CD4-positive, alpha-beta T cell treated with Interleukin-4 for 1 hour (primary cell): ENCODE data around the gene KCNG2.
A peak's percentile ranks its signal among the peaks of the same experiment; 100 is the strongest.

Experiments
- DNase-seq, 2 donors: peaks; one replicate each; pipeline ENCODE4 v3.0.0-alpha.2; 2020 to 2022

The KCNG2 gene

GRCh38 chr18:79769698-79770500, 27.8 kb upstream of the KCNG2 start:
- DNase-seq: no peak

- no peak for DNase-seq
Measured at GRCh38 chr18:79770501-79770815, 27.3 kb upstream of the KCNG2 start.

DNA sequence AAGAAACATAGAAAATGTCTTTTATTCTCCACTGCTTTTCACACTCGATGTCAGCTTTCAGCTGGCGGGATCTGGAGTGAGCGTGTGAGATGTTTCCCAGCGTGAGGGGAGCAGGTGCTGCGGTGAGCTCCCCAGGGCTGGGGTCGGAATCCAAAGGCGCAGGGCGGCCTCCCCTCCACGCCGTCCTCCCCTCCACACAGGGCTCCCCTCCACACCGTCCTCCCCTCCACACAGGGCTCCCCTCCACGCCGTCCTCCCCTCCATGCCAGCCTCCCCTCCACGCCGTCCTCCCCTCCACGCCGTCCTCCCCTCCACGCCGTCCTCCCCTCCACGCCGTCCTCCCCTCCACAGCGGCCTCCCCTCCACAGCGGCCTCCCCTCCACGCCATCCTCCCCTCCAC, 26.9 kb upstream of the KCNG2 start:
- DNase-seq: no peak

DNA sequence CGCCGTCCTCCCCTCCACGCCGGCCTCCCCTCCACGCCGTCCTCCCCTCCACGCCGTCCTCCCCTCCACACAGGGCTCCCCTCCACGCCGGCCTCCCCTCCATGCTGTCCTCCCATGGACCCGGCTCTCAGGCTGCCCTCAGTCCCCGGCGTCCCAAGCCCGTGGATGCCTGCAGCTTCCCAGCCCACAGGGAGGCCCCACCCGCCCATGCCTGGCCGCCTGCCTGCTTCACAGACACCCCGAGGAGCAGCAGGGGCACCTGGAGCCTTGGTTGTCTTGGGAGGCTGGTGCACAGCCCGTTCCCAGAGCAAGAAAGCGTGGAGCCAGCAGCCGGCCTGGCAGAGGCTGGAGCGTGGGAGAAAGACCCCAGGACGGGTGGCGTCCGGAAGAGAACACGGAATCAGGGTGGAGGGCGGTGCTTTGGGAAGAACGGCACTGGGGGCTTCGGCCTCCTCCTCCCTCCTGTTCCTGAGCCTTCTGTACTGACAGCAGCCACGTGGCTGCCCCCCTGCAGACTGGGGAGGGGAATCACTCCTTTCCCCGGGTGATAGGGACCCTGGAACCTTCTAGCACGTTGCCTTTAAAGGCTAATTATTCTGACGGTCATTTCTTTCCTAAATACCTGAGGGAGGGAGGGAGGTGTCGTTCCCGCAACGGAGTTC, 26.2 kb upstream of the KCNG2 start:
- DNase-seq: no peak

- no peak for DNase-seq
Measured at GRCh38 chr18:79772108-79772864, 25.5 kb upstream of the KCNG2 start.

DNA sequence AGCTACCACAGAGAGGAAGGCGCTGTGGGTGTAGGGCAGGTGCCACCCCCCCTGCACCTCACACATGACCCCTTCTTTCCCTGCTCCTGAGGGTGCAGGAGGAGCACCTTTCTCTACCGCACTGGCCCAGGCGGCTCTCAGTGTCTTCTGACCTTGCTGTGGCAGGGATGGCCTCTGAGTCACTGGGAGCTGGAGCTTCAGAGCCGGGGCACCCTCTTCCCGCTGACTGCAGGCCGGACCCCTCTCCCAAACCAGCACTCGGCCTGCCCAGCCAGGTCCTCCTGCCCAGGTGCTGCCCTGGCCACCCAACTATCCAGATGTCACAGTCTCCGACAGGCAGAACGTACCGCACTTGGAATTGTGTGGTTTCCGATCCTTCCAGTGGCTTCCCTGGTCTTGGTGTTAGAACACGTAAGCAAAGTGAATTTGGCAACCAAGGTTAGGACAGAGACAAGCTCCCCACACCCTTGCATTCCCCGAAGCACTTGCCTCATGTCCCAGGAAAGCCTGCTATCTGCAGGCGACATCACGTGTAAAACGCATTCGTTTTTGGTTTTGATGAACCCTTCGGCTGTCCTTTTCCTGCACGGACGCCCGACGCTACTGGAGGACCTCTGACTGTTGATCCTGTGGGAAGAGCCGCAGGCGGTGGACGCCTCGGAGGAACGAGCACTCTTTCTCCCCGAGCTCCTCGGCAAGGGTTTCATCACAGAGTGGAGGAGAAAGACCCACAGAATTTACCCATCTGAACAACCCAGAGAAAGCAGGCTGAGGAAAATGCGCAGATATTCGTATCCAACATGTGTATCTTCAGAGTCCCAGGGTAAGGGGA, 24.7 kb upstream of the KCNG2 start:
- no peak for DNase-seq

DNA sequence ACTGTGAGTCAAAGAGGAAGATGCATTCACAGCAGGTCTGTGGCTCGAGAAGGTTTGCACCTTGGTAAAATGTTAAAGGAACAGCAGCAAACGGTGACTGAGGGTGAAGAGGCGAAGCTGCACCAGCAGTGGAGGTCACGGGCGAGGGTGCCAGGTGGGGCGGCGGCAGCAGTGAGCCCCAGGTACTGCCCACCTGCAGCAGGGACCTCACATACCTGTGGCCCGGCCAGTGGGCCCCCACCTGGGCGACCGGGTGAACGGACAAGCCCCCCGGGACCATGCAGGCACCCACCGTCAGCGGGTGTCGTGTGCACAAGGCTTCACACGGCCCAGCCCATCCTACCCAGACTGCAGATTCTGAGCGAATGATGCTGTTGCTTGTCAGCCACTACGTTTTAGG, 23.6 kb upstream of the KCNG2 start:
- DNase-seq: no peak

DNA sequence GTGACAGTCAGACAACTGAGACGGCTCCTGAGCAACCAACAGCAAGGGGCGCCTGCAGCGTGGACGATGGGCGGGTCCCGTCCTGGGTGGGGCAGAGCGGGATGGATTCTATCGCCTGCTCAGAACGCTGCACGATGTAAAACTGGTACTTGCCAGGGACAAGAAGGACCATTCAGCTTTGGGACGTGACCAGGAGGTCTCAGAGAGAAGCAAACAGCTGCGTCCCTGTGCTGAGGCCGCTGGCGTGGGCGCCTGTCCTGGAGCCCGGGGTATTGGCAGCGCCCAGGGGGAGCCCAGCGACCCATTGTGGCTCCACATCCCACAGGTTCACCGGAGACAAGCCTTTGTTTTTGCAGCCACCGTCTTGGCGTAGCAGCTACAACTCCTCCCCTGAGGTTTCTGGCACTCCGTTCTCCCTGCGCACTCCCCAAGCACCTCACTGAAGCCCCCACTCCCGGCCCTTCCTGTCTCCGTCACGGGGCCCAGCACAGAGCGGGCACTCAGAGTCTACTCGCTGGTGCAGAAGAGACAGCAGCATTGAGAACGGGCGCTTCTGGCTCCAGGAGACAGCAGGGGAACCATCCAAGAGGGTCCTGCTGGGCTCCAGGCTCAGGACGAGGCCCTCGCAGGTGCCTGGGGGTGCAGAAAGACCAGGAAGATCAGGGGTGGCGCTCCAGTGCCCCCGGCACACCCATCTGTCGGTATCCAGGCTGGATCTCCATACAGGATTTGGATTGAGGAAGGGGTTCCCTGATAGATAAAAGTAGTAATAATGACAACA, 22.1 kb upstream of the KCNG2 start:
- no peak for DNase-seq

DNA sequence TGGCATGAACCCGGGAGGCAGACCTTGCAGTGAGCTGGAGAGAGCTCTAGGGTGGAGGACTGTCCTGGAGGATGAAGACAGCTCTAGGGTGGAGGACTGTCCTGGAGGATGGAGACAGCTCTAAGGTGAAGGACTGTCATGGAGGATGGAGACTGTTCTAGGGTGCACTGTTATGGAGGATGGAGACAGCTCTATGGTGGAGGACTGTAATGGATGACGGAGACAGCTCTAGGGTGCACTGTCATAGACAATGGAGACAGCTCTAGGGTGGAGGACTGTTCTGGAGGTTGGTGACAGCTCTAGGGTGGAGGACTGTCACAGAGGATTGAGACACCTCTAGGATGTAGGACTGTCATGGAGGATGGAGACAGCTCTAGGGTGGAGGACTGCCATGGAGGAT, 21.1 kb upstream of the KCNG2 start:
- DNase-seq: no peak

- no peak for DNase-seq
Measured at GRCh38 chr18:79778291-79778791, 19.4 kb upstream of the KCNG2 start.

DNA sequence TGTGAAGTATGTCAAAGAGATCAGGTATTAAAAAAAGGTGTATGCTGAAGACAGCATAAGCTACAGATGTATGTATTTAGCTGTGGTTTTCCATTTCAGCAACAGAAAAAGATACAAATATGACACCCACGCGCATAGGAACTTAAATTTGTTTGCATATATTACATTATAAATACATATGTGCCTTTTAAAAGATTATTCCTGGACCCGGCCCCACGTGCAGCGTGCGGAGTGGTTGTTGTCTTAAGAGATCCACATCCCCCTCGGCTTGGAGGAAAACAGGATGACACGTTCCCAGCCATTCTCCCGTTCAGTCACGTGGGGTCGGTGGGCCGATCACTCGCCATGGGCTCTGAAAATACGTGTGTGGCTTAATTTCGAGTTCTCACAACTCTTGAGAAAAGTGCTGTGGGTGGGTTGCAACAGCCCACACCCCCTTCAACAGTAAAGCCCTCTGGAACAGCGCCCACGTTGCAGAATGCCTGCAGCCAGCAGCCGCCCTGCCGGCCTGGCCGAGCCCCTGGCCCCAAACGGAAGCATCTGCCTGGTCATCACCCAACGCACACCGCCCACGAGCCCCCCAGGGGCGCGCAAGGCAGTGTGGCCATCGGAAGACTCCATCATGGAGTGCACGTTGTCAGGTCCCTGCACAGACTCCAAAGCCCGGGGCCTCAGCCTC, 18.6 kb upstream of the KCNG2 start:
- no peak for DNase-seq

DNA sequence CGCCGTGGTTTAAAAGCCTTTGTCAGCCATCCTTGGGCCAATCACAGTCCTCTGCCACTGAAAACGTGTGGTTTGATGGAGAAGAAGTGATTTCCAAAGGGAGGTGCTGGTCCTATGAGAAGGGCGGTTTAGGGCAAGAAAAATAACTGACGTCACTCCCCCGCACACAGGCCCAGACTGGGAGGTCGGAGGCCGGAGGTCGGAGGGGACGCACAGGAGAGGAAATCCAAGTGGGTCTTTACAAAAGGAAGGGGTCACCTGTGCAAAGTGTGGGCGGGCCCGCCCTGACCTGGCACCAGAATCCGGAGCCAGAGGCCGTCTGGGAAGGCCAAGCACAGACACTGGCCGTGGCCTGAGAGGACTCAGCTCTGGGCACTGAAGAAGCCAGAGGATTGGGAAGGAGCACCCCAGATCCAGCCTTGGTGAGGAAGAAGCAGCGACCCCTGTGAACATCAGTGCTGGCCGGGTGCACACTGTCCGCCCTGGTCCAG, 18.0 kb upstream of the KCNG2 start:
- DNase-seq: no peak

- no peak for DNase-seq
Measured at GRCh38 chr18:79780547-79780946, 17.2 kb upstream of the KCNG2 start.

GRCh38 chr18:79781331-79781941, 16.3 kb upstream of the KCNG2 start:
- no peak for DNase-seq

GRCh38 chr18:79782566-79783308, 15.0 kb upstream of the KCNG2 start:
- DNase-seq: peak in 1 of 2 donors; percentile 7

DNA sequence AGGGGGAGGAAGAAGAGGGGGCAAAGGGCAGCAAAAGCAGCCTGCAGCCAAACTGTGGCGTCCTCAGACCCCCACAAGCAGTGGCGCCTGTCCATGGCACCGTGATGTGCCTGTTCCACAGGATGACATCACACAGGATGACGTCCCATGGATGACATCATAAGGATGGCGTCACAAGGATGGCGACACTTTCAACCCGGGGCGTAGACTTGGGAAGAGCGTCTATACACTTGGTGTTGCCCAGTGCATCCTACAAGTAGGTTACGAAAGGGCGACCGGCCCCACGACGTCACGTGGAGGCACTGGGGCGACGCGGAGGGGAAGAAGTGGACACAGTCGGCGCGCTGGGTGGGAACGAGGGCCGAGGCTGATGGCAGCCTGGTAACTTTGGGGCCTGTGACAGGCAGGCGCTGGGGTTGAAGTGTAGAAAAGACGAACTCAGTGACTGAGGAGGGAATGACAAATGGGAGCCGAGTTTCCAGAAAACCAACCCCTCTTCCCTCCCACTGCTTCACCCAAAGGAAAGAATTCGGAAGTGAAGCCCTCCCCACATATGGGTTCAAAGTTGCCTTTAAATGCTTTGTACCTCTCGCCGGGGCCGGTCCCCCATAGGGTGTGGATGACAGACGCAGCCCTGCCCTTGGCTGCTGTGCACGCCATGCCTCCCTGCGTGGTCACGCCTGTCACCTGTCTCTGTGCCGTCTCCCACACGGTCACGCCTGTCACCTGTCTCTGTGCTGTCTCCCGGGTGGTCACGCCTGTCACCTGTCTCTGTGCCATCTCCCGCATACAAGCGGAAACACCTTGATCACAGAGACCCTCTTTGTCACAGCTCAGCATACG, 13.4 kb upstream of the KCNG2 start:
- DNase-seq: no peak

GRCh38 chr18:79784965-79785770, 12.6 kb upstream of the KCNG2 start:
- DNase-seq: no peak

GRCh38 chr18:79785831-79786230, 11.9 kb upstream of the KCNG2 start:
- DNase-seq: no peak
